SK-N-SH (cell line): Measurements from ENCODE around the gene GALNTL6. TPM values are rescaled to one million over a fixed set of nuclear protein-coding genes. Genes with fewer than 3 reads are reported as not detected.

ENCODE experiments used
- CTCF ChIA-PET: fragments of 300-600, 350-600 bp; formaldehyde crosslinking; extraction: SDS; loops from one replicate; lab custom pipeline; 2021; lab: Yijun Ruan, JAX
- POLR2A ChIA-PET: fragments of 350-600 bp; sonication (Branson Sonifier 250); formaldehyde crosslinking; extraction: SDS; loops from one replicate; lab custom pipeline; 2020; ENCODE audit warnings: antibody characterized with exemption, inconsistent platforms; lab: Yijun Ruan, JAX
- DNase-seq: peaks from one replicate; pipeline ENCODE4 v3.0.0; 2012
- H2AFZ ChIP-seq: fragments of 200-600 bp; sonication (generic); 2 replicates; pipeline ENCODE4 v1.8.1; 2016; ENCODE audit warnings: antibody characterized with exemption, mild to moderate bottlenecking, low read depth
- H3F3A ChIP-seq: fragments of 200-600 bp; sonication (generic); replicated peaks from 2 replicates; pipeline ENCODE3; 2016; ENCODE audit warnings: antibody characterized with exemption, mild to moderate bottlenecking; ENCODE audit not compliant: insufficient read depth
- H3K27ac ChIP-seq, 2 experiments: fragments of 200-500 bp in 1 of 2; fragments of 200-600 bp in 1 of 2; sonication (Bioruptor generic) in 1 of 2; sonication (generic), shearing (Covaris generic) in 1 of 2; 2 replicates each; pipeline versions ENCODE4 v1.5.1 to v1.6.1; 2014 to 2016; ENCODE audit warnings: low read depth in 2 of 2, inconsistent platforms in 1 of 2, low read length in 1 of 2, mild to moderate bottlenecking in 1 of 2, mixed read lengths in 1 of 2
- H3K27me3 ChIP-seq: fragments of 200-600 bp; sonication (generic), shearing (Covaris generic); 2 replicates; pipeline ENCODE4 v1.6.1; 2016; ENCODE audit warnings: mixed run types; ENCODE audit not compliant: insufficient read depth
- H3K36me3 ChIP-seq, 2 experiments: fragments of 200-500 bp in 1 of 2; fragments of 200-600 bp in 1 of 2; sonication (Bioruptor generic) in 1 of 2; sonication (generic) in 1 of 2; replicated peaks in 1 of 2; 2 replicates each; pipeline versions ENCODE3 to v1.5.1; 2014 to 2016; ENCODE audit warnings: low read length in 1 of 2, mild to moderate bottlenecking in 1 of 2; ENCODE audit not compliant: insufficient read depth in 2 of 2, control insufficient read depth in 1 of 2
- H3K4me1 ChIP-seq, 2 experiments: fragments of 200-500 bp in 1 of 2; fragments of 200-600 bp in 1 of 2; sonication (Bioruptor generic) in 1 of 2; sonication (generic), shearing (Covaris generic) in 1 of 2; 2 replicates each; pipeline versions ENCODE4 v1.5.1 to v1.6.1; 2014 to 2016; ENCODE audit warnings: low read depth in 1 of 2, low read length in 1 of 2, mixed run types in 1 of 2; ENCODE audit not compliant: insufficient read depth in 2 of 2, control insufficient read depth in 1 of 2
- H3K4me2 ChIP-seq: fragments of 200-600 bp; sonication (generic), shearing (Covaris generic); 2 replicates; pipeline ENCODE4 v1.6.1; 2017; ENCODE audit warnings: mixed run types
- H3K4me3 ChIP-seq, 2 experiments: fragments of 200-500 bp in 1 of 2; fragments of 200-600 bp in 1 of 2; sonication (Bioruptor generic) in 1 of 2; sonication (generic), shearing (Covaris generic) in 1 of 2; 2 replicates each; pipeline versions ENCODE4 v1.5.1 to v1.8.1; 2014 to 2016; ENCODE audit warnings: low read depth in 2 of 2, inconsistent platforms in 1 of 2, low read length in 1 of 2, mild to moderate bottlenecking in 1 of 2, mixed read lengths in 1 of 2, moderate library complexity in 1 of 2
- H3K79me2 ChIP-seq: fragments of 200-600 bp; sonication (generic); 2 replicates; pipeline ENCODE4 v1.8.1; 2017; ENCODE audit warnings: mild to moderate bottlenecking; ENCODE audit not compliant: insufficient read depth
- H3K9ac ChIP-seq: fragments of 200-600 bp; sonication (generic); 2 replicates; pipeline ENCODE4 v1.6.1; 2017; ENCODE audit warnings: mixed run types
- H3K9me2 ChIP-seq: fragments of 200-600 bp; sonication (generic); 2 replicates; pipeline ENCODE4 v1.6.1; 2017; ENCODE audit warnings: mixed run types
- H3K9me3 ChIP-seq: fragments of 200-600 bp; sonication (generic); 2 replicates; pipeline ENCODE4 v1.6.1; 2017; ENCODE audit warnings: mixed run types, mild to moderate bottlenecking, moderate library complexity
- H4K20me1 ChIP-seq: fragments of 200-600 bp; sonication (generic); 2 replicates; pipeline ENCODE4 v1.6.1; 2017; ENCODE audit warnings: mild to moderate bottlenecking, mixed run types; ENCODE audit not compliant: insufficient read depth
- CHD2 ChIP-seq: fragments of 150-350 bp; IDR thresholded peaks from 2 replicates; pipeline ENCODE4 v1.6.1; 2018; ENCODE audit warnings: low read length; ENCODE audit not compliant: partially characterized antibody
- CTCF ChIP-seq: fragments of 200-600 bp; sonication (generic); IDR thresholded peaks from 2 replicates; pipeline ENCODE4 v1.6.1; 2017; ENCODE audit warnings: antibody characterized with exemption, mild to moderate bottlenecking, moderate library complexity
- EP300 ChIP-seq, 2 experiments: IDR thresholded peaks; 2 replicates each; pipeline versions ENCODE4 v1.4.0 to v1.6.1; 2012; ENCODE audit warnings: borderline replicate concordance in 1 of 2, low read depth in 1 of 2, low read length in 1 of 2
- EZH2phosphoT487 ChIP-seq: fragments of 200-600 bp; sonication (generic); IDR thresholded peaks from 2 replicates; pipeline ENCODE4 v1.6.1; 2017; ENCODE audit warnings: low read depth, mixed run types, mild to moderate bottlenecking, antibody characterized with exemption, moderate library complexity, borderline replicate concordance
- GATA2 ChIP-seq: sonication (generic); formaldehyde crosslinking; IDR thresholded peaks from 2 replicates; pipeline ENCODE4 v1.5.0; 2020; ENCODE audit warnings: mild to moderate bottlenecking, missing genetic modification reagents
- IRF3 ChIP-seq: fragments of 150-350 bp; IDR thresholded peaks from 2 replicates; pipeline ENCODE4 v1.6.1; 2016; ENCODE audit warnings: mild to moderate bottlenecking, low read depth, low read length
- JUND ChIP-seq: IDR thresholded peaks from 2 replicates; pipeline ENCODE4 v1.4.0; 2012
- MEF2A ChIP-seq: IDR thresholded peaks from 2 replicates; pipeline ENCODE4 v1.4.0; 2012; ENCODE audit warnings: low read depth, borderline replicate concordance
- MXI1 ChIP-seq: IDR thresholded peaks from 2 replicates; pipeline ENCODE4 v1.6.1; 2012; ENCODE audit warnings: mild to moderate bottlenecking, low read depth, low read length, improper control_type of control experiment
- NRF1 ChIP-seq: IDR thresholded peaks from 2 replicates; pipeline ENCODE4 v1.6.1; 2012; ENCODE audit warnings: low read depth, mild to moderate bottlenecking, low read length
- POLR2AphosphoS5 ChIP-seq: IDR thresholded peaks from 2 replicates; pipeline ENCODE4 v1.6.1; 2012; ENCODE audit warnings: low read depth, low read length
- RAD21 ChIP-seq: IDR thresholded peaks from 2 replicates; pipeline ENCODE4 v1.6.1; 2012; ENCODE audit warnings: mild to moderate bottlenecking, low read length
- TCF12 ChIP-seq: IDR thresholded peaks from 2 replicates; pipeline ENCODE4 v1.4.0; 2012
- TEAD4 ChIP-seq: IDR thresholded peaks from 2 replicates; pipeline ENCODE4 v1.4.0; 2012; ENCODE audit warnings: mild to moderate bottlenecking, borderline replicate concordance; ENCODE audit not compliant: insufficient read depth
- USF1 ChIP-seq: IDR thresholded peaks from 2 replicates; pipeline ENCODE4 v1.4.0; 2012; ENCODE audit warnings: low read depth, borderline replicate concordance
- USF2 ChIP-seq: fragments of 150-350 bp; IDR thresholded peaks from 2 replicates; pipeline ENCODE4 v1.6.1; 2017; ENCODE audit warnings: antibody characterized with exemption, low read length, low read depth, borderline replicate concordance
- YY1 ChIP-seq: IDR thresholded peaks from 2 replicates; pipeline ENCODE4 v1.4.0; 2012; ENCODE audit warnings: low read depth, mild to moderate bottlenecking
- WGBS: methylation state at CpG from one replicate; pipeline ENCODE4 v1.1.6; 2017; ENCODE audit warnings: low lambda C conversion rate; 5-methylcytosine and 5-hydroxymethylcytosine counted together
- polyA plus RNA-seq, 3 experiments: library from polyadenylated mRNA; depleted of rRNA; stranded (reverse); fragments of >200 nt; gene quantifications; 2 replicates each; pipeline ENCODE4 v1.2.3, GENCODE V29; 2012

The GALNTL6 gene
- polyA plus RNA-seq, 1 of the 3 experiments (the other 2 are of a cell fraction) = 0.07 TPM

- TF ChIP-seq EZH2phosphoT487 (no peak), TCF12 (no peak), JUND (no peak), USF2 (no peak), CTCF (peak; percentile 84), YY1 (no peak)
Measured at GRCh38 chr4:172202480-172203076, 389.4 kb downstream of the GALNTL6 start (continued).

- Histone ChIP-seq H3K9ac (no peak overlapping the region), H4K20me1 (no peaks in the 10 kb centered on the region), H2AFZ (no peak overlapping the region), H3K9me2 (no peaks in the 10 kb centered on the region), H3K4me1 (no peaks in the 10 kb centered on the region), H3K4me3 (no peak overlapping the region), H3K36me3 (no peaks in the 10 kb centered on the region), H3K27ac (no peak overlapping the region), H3F3A (no peaks in the 10 kb centered on the region), H3K79me2 (no peaks in the 10 kb centered on the region), H3K27me3 (no peaks in the 10 kb centered on the region), H3K9me3 (no peaks in the 10 kb centered on the region), H3K4me2 (no peak overlapping the region)
- ChIA-PET CTCF (no interaction called here), POLR2A (no interaction called here)
- DNase-seq = no peak
- no peak for TF ChIP-seq JUND
- no peak for TF ChIP-seq EP300 (IDR thresholded peaks at IDR 0.05; ENCODE audit: borderline replicate concordance in 1 of 2, low read depth in 1 of 2, low read length in 1 of 2)
- TF ChIP-seq CHD2 = no peak
- WGBS = 29% methylated on average over 3 of the region's 3 CpGs
Measured at GRCh38 chr4:172207258-172207657, 394.1 kb downstream of the GALNTL6 start.

GRCh38 chr4:172207886-172208285 is 394.7 kb downstream of the GALNTL6 start:
- WGBS = 41% methylated on average over 3 of the region's 3 CpGs
- Histone ChIP-seq H4K20me1 (no peaks in the 10 kb centered on the region), H3K9me2 (no peaks in the 10 kb centered on the region), H3F3A (no peaks in the 10 kb centered on the region), H3K27ac (no peak overlapping the region), H3K27me3 (no peaks in the 10 kb centered on the region), H3K4me2 (no peak overlapping the region), H3K9me3 (no peaks in the 10 kb centered on the region), H3K79me2 (no peaks in the 10 kb centered on the region), H2AFZ (no peak overlapping the region), H3K36me3 (no peaks in the 10 kb centered on the region), H3K4me3 (no peak overlapping the region), H3K4me1 (no peaks in the 10 kb centered on the region), H3K9ac (no peak overlapping the region)
- no peak for DNase-seq
- POLR2A ChIA-PET = no interaction called here
- CTCF ChIA-PET = no interaction called here
- TF ChIP-seq IRF3 (no peak), GATA2 (no peak), MXI1 (no peak), USF1 (no peak), POLR2AphosphoS5 (no peak), RAD21 (no peak), NRF1 (no peak), MEF2A (no peak), TEAD4 (no peak)
